Hepatocyte (in vitro differentiated cells): ENCODE measurements around the gene STX12.

Source experiments
- CTCF ChIP-seq: fragments of 200-600 bp; sonication (generic); IDR thresholded peaks from 2 replicates; pipeline ENCODE4 v1.5.1; 2016; ENCODE audit warnings: antibody characterized with exemption, mild to moderate bottlenecking; ENCODE audit not compliant: poor library complexity
- EZH2 ChIP-seq: fragments of 200-600 bp; sonication (generic); IDR thresholded peaks from 2 replicates; pipeline ENCODE4 v1.6.1; 2016; ENCODE audit warnings: antibody characterized with exemption, mild to moderate bottlenecking, borderline replicate concordance
- EZH2phosphoT487 ChIP-seq: fragments of 200-600 bp; sonication (generic); IDR thresholded peaks from one replicate; pipeline ENCODE4 v1.6.1; 2018; ENCODE audit warnings: antibody characterized with exemption, mild to moderate bottlenecking, low read depth, moderate library complexity; ENCODE audit not compliant: unreplicated experiment, severe bottlenecking

- TF ChIP-seq CTCF: no peak
- no peak for TF ChIP-seq EZH2phosphoT487
- no peak for TF ChIP-seq EZH2
Observed at GRCh38 chr1:27804791-27805190, 31.8 kb downstream of the STX12 start.
